Stimulated activated memory B cell treated with anti-CD40 and anti-IgM and Interleukin-4, amounts not matched to agents 10 μg/mL and 1 μg/mL and 100 μg/mL, for 72 hours (primary cell): ENCODE measurements around the gene ARFRP1.
A peak's percentile ranks its signal among the peaks of the same experiment; 100 is the strongest.
"Not testable (repeated sequence)": the region's sequence is repeated elsewhere in the genome, so short reads cannot be mapped to it uniquely, and the experiment has no call there.

Experiments
- ATAC-seq: fragments of 150-1000 bp; cut with Tn5 transposase; 2 replicates; pipeline ENCODE4 v1.10.0; 2021
- H3K27ac Mint-ChIP-seq: one replicate; pipeline ENCODE4 v1.8.0; 2022; ENCODE audit warnings: mild to moderate bottlenecking, mixed read lengths
- H3K27me3 Mint-ChIP-seq: one replicate; pipeline ENCODE4 v1.8.0; 2022; ENCODE audit warnings: mixed read lengths
- H3K36me3 Mint-ChIP-seq: one replicate; pipeline ENCODE4 v1.8.0; 2022; ENCODE audit warnings: mixed read lengths
- H3K4me1 Mint-ChIP-seq: one replicate; pipeline ENCODE4 v1.8.0; 2022; ENCODE audit warnings: mixed read lengths
- H3K4me3 Mint-ChIP-seq: one replicate; pipeline ENCODE4 v1.8.0; 2022; ENCODE audit warnings: mild to moderate bottlenecking, moderate library complexity, mixed read lengths
- H3K9me3 Mint-ChIP-seq: one replicate; pipeline ENCODE4 v1.8.0; 2022; ENCODE audit warnings: mixed read lengths

ARFRP1 gene

DNA sequence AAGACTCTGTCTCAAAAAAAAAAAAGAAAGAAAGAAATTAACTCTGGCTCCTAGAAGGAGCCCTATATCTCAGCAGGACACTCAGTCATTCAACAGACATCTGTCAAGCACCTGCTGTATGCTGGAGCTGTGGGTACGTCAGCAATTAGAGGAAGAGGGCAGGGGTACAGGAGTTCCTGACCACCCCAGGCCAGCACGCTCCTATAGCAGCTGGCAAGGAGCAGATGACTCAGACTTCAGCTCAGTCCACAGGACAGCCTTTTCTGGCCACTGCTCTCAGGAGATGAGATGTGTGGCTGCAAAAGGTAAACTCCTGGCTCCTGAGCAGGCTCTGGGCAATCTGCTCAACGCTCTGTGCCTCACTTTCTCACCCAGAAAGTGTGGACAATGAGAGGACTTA, 51.3 kb downstream of the ARFRP1 start:
- no peak for ATAC-seq
- Mint-ChIP-seq H3K27ac (no peak overlapping the region), H3K27me3 (peaks cover 35% of the 10 kb centered on the region), H3K4me1 (peaks cover 39% of the 10 kb centered on the region), H3K4me3 (no peak overlapping the region), H3K36me3 (no peaks in the 10 kb centered on the region), H3K9me3 (no peaks in the 10 kb centered on the region)

- ATAC-seq, result no peak
- Mint-ChIP-seq H3K27ac (no peak overlapping the region), H3K36me3 (no peaks in the 10 kb centered on the region), H3K4me3 (no peak overlapping the region), H3K9me3 (no peaks in the 10 kb centered on the region), H3K27me3 (peaks cover 42% of the 10 kb centered on the region), H3K4me1 (peaks cover 41% of the 10 kb centered on the region)
These were observed 52.5 kb downstream of the ARFRP1 start for GRCh38 chr20:63655249-63655648.

DNA sequence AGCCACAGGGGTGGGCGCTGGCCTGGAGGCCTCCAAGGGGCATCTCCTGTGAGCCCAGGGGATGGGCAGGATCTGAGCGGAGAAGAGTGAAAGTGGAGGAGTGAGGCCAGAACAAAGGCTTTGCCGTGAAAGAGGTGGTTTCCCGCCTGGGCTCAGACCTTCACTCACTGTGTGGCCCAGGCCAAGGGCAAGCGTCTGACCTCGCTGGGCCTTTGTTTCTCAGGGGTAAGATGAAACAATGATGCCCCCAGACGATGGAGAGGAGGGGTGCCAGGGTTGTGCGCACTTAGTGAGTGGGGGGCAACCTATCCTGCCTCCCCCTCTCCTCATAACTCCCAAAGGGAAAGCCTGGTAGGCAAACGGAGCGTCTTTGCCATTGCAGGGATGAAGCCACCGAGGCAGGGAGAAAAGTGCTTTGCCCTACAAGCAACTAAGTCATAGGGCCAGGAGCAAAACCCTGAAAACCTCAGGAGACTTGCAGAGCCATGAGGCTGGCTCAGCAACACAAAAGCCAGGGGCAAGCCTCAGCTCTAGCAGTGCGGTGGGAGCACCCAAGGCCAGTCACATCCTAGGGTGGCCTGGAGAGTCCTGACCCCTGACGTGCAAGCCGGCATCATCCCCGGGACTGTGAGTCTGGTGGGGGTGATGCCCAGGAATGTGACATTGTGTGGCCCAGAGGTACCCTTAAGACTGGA, 53.7 kb downstream of the ARFRP1 start:
- Mint-ChIP-seq H3K4me3 (peak overlapping the region; percentile 26), H3K4me1 (peaks cover 32% of the 10 kb centered on the region), H3K9me3 (no peaks in the 10 kb centered on the region), H3K36me3 (no peaks in the 10 kb centered on the region), H3K27me3 (peaks cover 42% of the 10 kb centered on the region), H3K27ac (no peak overlapping the region)
- ATAC-seq, result no peak

GRCh38 chr20:63653041-63653973, 54.5 kb downstream of the ARFRP1 start, which contains the start of gene STMN3:
Gene STMN3, minus strand, starts transcription at chr20:63653424. Its CDS starts 79 bp downstream, at chr20:63653345.
- peak within 1 kb of the TSS; percentile 56 for H3K4me3 Mint-ChIP-seq
- peaks cover 42% of the 10 kb centered on the region for H3K27me3 Mint-ChIP-seq
- H3K4me1 Mint-ChIP-seq, result peaks cover 24% of the 10 kb centered on the region
- no peaks in the 10 kb centered on the region for H3K9me3 Mint-ChIP-seq
- peak; percentile 66 for ATAC-seq
- H3K36me3 Mint-ChIP-seq, result no peaks in the 10 kb centered on the region
- no peak within 1 kb of the TSS for H3K27ac Mint-ChIP-seq

GRCh38 chr20:63652192-63652980, 55.4 kb downstream of the ARFRP1 start:
- H3K4me3 Mint-ChIP-seq, result peak overlapping the region; percentile 58
- H3K9me3 Mint-ChIP-seq, result no peaks in the 10 kb centered on the region
- no peak overlapping the region for H3K27ac Mint-ChIP-seq
- ATAC-seq, result peak; percentile 18
- H3K27me3 Mint-ChIP-seq, result peaks cover 42% of the 10 kb centered on the region
- peaks cover 17% of the 10 kb centered on the region for H3K4me1 Mint-ChIP-seq
- no peaks in the 10 kb centered on the region for H3K36me3 Mint-ChIP-seq

- Mint-ChIP-seq H3K4me3 (peak overlapping the region; percentile 58), H3K4me1 (peaks cover 16% of the 10 kb centered on the region), H3K27ac (no peak overlapping the region), H3K36me3 (no peaks in the 10 kb centered on the region), H3K9me3 (no peaks in the 10 kb centered on the region), H3K27me3 (peaks cover 41% of the 10 kb centered on the region)
- ATAC-seq, result peak; percentile 31
These were observed 55.9 kb downstream of the ARFRP1 start for GRCh38 chr20:63651942-63652191.

- not testable (repeated sequence) for H3K9me3 Mint-ChIP-seq, H3K4me3 Mint-ChIP-seq, ATAC-seq, H3K27ac Mint-ChIP-seq, H3K36me3 Mint-ChIP-seq
- Mint-ChIP-seq H3K4me1 (peaks cover 16% of the 10 kb centered on the region), H3K27me3 (peaks cover 32% of the 10 kb centered on the region)
These were observed 57.3 kb downstream of the ARFRP1 start for GRCh38 chr20:63650486-63650885.

DNA sequence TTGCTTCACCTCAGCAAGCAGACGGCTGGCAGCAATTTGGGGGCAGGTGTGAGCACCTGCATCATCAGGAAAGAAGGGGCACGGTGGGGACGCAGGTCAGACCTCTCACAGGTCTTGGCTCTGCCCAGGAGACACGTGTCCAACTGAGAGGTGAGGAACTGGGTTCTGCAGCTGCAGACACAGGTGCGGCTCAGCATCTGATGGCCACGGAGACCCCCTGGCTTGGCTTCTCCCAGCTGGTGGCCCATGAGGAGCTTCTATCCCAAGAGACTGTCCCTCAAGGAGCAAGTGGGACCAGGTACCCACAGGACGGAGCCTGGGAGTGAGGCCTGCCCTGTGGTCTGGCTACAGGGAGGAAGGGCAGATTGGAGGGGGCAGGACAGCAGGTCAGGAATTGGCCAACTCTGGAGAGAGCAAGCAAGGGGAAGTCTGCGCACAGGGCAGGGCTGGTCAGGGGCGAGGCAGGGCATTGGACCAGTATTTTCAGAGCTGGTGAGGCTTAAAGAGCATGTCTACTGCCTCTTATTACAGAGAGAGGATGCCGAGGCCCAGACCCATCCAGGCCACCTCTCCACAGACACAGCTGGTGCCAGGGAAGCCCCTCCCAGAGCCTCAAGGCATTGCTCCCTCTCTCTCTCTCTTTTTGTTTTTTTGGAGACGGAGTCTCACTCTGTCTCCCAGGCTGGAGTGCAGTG, 58.7 kb downstream of the ARFRP1 start:
- peaks cover 21% of the 10 kb centered on the region for H3K27me3 Mint-ChIP-seq
- no peak overlapping the region for H3K27ac Mint-ChIP-seq
- no peak overlapping the region for H3K4me3 Mint-ChIP-seq
- no peaks in the 10 kb centered on the region for H3K9me3 Mint-ChIP-seq
- H3K4me1 Mint-ChIP-seq, result peaks cover 13% of the 10 kb centered on the region
- no peak for ATAC-seq
- H3K36me3 Mint-ChIP-seq, result no peaks in the 10 kb centered on the region
